Thoracic aorta (tissue), 2 donors: ENCODE measurements around the gene LRRC43. TPM values are rescaled to one million over a fixed set of nuclear protein-coding genes. Genes with fewer than 3 reads are reported as not detected.

Source experiments
- ATAC-seq: fragments of 150-250 bp; one replicate; pipeline ENCODE4 v1.8.0; 2017; ENCODE audit warnings: low read depth; ENCODE audit not compliant: insufficient number of reproducible peaks, low FRiP score
- DNase-seq: peaks from one replicate; pipeline ENCODE4 v3.0.0-alpha.2; 2020; ENCODE audit warnings: low spot score
- H3K27ac ChIP-seq, 2 donors: fragments of 200-600 bp; sonication (generic); 1 replicate in 1 of 2; 2 replicates in 1 of 2; pipeline ENCODE4 v1.5.1; 2016; ENCODE audit warnings: mild to moderate bottlenecking in 2 of 2, moderate library complexity in 2 of 2
- H3K27me3 ChIP-seq: fragments of 200-600 bp; sonication (generic); replicated peaks from 2 replicates; pipeline ENCODE4 v1.6.0; 2016; ENCODE audit warnings: mild to moderate bottlenecking; ENCODE audit not compliant: insufficient read depth
- H3K36me3 ChIP-seq: fragments of 200-600 bp; sonication (generic); one replicate; pipeline ENCODE4 v1.5.1; 2016
- H3K4me1 ChIP-seq, 2 donors: fragments of 200-600 bp; sonication (generic); 1 replicate in 1 of 2; 2 replicates in 1 of 2; pipeline versions ENCODE4 v1.5.1 to v1.6.0; 2016; ENCODE audit warnings: low read depth in 2 of 2, mild to moderate bottlenecking in 1 of 2; ENCODE audit not compliant: control insufficient read depth in 1 of 2
- H3K4me3 ChIP-seq: fragments of 200-600 bp; sonication (generic); 2 replicates; pipeline ENCODE4 v1.5.1; 2016; ENCODE audit warnings: mild to moderate bottlenecking
- H3K9me3 ChIP-seq: fragments of 200-600 bp; sonication (generic); 2 replicates; pipeline ENCODE4 v1.5.1; 2016
- CTCF ChIP-seq: fragments of 200-600 bp; sonication (generic); IDR thresholded peaks from one replicate; pipeline ENCODE4 v1.5.1; 2019; ENCODE audit warnings: antibody characterized with exemption
- total RNA-seq, 2 donors: library from RNA; depleted of rRNA; stranded (reverse); fragments of >200 nt; gene quantifications; one replicate each; pipeline versions ENCODE4 v1.1.0 to v1.2.3, GENCODE V29; 2016

Gene LRRC43
- total RNA-seq, 2 donors from 2014 or later = not detected

GRCh38 chr12:122232691-122233090, 49.8 kb downstream of the LRRC43 start:
- no peak for DNase-seq
- no peaks in the 10 kb centered on the region for H3K27me3 ChIP-seq
- ATAC-seq = no peak
- H3K4me3 ChIP-seq = no peak overlapping the region
- H3K27ac ChIP-seq = no peak overlapping the region
- H3K4me1 ChIP-seq = no peaks in the 10 kb centered on the region
- H3K9me3 ChIP-seq = no peaks in the 10 kb centered on the region
- TF ChIP-seq CTCF = no peak
- H3K36me3 ChIP-seq = peaks cover 41% of the 10 kb centered on the region

- Histone ChIP-seq H3K27ac (no peak overlapping the region), H3K27me3 (no peaks in the 10 kb centered on the region), H3K4me3 (no peak overlapping the region), H3K4me1 (no peaks in the 10 kb centered on the region), H3K36me3 (peaks cover 43% of the 10 kb centered on the region), H3K9me3 (no peaks in the 10 kb centered on the region)
- TF ChIP-seq CTCF = no peak
- ATAC-seq = no peak
- no peak for DNase-seq
Measured at GRCh38 chr12:122235741-122236140, 52.8 kb downstream of the LRRC43 start.

GRCh38 chr12:122238861-122239260, 55.9 kb downstream of the LRRC43 start:
- peaks cover 31% of the 10 kb centered on the region for H3K36me3 ChIP-seq
- DNase-seq (no peak), ATAC-seq (no peak)
- H3K27me3 ChIP-seq = no peaks in the 10 kb centered on the region
- no peak overlapping the region for H3K27ac ChIP-seq
- no peaks in the 10 kb centered on the region for H3K4me1 ChIP-seq
- no peak overlapping the region for H3K4me3 ChIP-seq
- no peaks in the 10 kb centered on the region for H3K9me3 ChIP-seq
- no peak for TF ChIP-seq CTCF

GRCh38 chr12:122243965-122244364, 61.0 kb downstream of the LRRC43 start:
- peaks cover 25% of the 10 kb centered on the region for H3K36me3 ChIP-seq
- H3K27ac ChIP-seq = no peak overlapping the region
- no peaks in the 10 kb centered on the region for H3K27me3 ChIP-seq
- no peak for TF ChIP-seq CTCF
- DNase-seq = no peak
- no peaks in the 10 kb centered on the region for H3K4me1 ChIP-seq
- H3K9me3 ChIP-seq = no peaks in the 10 kb centered on the region
- H3K4me3 ChIP-seq = no peak overlapping the region
- ATAC-seq = no peak

GRCh38 chr12:122244565-122245371, 61.8 kb downstream of the LRRC43 start:
- Histone ChIP-seq H3K9me3 (no peaks in the 10 kb centered on the region), H3K36me3 (peaks cover 30% of the 10 kb centered on the region), H3K27ac (no peak overlapping the region), H3K4me3 (no peak overlapping the region), H3K4me1 (no peaks in the 10 kb centered on the region), H3K27me3 (no peaks in the 10 kb centered on the region)
- no peak for TF ChIP-seq CTCF
- DNase-seq = no peak
- ATAC-seq = no peak
